ENCODE measurements around the gene UNC119. TPM values are rescaled to one million over a fixed set of nuclear protein-coding genes. Genes with fewer than 3 reads are reported as not detected.

The UNC119 gene
- total RNA-seq, 2 donors from 2014 or later: 31.4 to 39.8 TPM

DNA sequence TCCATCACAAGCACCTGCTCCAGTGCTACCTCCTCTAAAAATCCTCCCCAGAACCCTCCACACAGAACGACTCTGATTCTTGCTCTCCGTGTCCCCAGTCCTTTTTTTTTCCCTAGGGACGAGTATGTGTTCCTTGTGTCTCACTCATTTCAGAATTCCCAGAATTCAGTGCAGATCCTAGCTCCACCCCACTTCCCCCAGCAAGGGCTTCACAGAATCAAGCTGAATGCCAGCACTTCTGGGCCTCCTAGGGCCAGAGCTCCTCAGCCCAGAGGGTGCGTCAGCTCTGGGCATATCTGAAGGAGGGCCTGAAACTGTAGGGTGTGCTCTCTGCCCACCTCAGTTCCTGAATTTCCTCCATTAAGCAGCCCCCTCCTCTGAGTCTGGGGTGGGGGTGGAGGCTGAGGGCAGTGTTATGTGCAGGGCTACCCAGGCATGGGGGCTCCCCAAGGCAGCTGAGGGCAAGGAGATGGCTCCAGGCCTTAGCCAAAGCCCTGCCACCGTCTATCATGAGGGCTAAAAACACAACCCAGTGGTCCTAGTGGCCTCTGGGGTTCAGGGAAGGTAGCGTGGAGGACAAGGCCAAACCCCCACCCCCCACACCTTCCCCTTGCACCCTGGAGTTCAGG, 6.5 kb downstream of the UNC119 start:
- H3K36me3 ChIP-seq: no peaks in the 10 kb centered on the region
- TF ChIP-seq, protein P1, sequence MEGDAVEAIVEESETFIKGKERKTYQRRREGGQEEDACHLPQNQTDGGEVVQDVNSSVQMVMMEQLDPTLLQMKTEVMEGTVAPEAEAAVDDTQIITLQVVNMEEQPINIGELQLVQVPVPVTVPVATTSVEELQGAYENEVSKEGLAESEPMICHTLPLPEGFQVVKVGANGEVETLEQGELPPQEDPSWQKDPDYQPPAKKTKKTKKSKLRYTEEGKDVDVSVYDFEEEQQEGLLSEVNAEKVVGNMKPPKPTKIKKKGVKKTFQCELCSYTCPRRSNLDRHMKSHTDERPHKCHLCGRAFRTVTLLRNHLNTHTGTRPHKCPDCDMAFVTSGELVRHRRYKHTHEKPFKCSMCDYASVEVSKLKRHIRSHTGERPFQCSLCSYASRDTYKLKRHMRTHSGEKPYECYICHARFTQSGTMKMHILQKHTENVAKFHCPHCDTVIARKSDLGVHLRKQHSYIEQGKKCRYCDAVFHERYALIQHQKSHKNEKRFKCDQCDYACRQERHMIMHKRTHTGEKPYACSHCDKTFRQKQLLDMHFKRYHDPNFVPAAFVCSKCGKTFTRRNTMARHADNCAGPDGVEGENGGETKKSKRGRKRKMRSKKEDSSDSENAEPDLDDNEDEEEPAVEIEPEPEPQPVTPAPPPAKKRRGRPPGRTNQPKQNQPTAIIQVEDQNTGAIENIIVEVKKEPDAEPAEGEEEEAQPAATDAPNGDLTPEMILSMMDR (IDR thresholded peaks at IDR 0.05): no peak
- H3K9ac ChIP-seq (ENCODE audit: low read depth in 2 of 2, low read length in 2 of 2): no peak overlapping the region
- no peak overlapping the region for H3K27ac ChIP-seq
- H3K4me3 ChIP-seq: no peak overlapping the region
- H3K27me3 ChIP-seq: no peaks in the 10 kb centered on the region
- H3K9me3 ChIP-seq: no peaks in the 10 kb centered on the region
- no peaks in the 10 kb centered on the region for H3K4me1 ChIP-seq
- intact Hi-C loops (cut with DNase I): no loop called here
- no peak for DNase-seq

DNA sequence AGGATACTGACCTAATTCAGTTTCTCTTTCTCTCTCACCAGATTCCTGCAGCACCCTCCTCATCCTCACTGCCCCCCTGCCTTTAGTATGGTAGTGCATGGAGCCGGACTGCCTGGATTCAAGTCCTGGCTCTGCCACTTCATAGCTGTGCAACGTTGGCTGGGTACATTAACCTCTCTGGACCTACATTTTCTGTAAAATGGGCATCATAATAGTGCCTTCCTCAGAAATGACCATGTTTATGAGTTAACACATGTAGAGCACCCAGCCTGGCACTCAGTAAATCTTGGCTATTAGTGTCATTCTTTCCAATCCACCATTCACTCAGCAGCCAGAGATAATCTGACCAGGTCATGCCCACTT, 7.3 kb downstream of the UNC119 start:
- TF ChIP-seq, protein P1 (IDR thresholded peaks at IDR 0.05): no peak
- no peaks in the 10 kb centered on the region for H3K27me3 ChIP-seq
- no peak overlapping the region for H3K9ac ChIP-seq (ENCODE audit: low read depth in 2 of 2, low read length in 2 of 2)
- H3K27ac ChIP-seq: no peak overlapping the region
- H3K36me3 ChIP-seq: no peaks in the 10 kb centered on the region
- intact Hi-C loops (cut with DNase I): no loop called here
- H3K4me1 ChIP-seq: no peaks in the 10 kb centered on the region
- no peaks in the 10 kb centered on the region for H3K9me3 ChIP-seq
- no peak overlapping the region for H3K4me3 ChIP-seq
- DNase-seq: no peak

DNA sequence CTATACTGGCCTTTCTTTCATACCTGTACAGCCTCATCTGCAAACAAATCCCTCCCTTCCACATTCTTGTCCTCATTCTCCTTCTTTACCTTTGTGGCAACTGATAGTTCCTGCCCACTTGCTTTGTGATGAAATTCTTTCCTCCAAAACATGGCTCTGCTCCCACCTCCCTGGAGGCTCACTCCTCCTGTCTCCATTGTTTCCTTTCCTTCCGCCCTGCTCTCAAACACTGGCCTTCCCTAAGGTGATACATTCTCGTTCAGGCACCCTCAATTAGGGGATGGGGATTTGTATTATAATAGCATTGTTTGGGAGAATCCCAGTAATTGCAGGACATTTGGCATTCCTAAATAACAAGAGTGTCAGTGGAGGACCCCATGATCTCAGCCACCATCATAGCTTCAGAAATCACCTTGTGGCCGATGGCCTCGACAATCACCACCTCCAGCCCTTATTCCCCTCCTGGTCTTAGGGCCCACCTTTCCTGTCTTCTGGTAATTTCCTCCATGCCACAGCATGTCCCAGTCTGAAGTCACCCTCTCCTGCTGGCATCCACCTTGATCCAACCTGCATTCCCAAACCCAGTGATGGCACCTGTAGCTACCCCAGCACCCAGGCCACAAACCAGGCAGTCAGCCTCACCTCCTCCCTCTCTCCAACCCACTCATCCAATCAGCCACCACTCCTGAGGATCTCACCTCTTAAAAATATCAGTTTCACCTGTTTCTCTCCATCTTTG, 7.9 kb downstream of the UNC119 start:
- TF ChIP-seq, protein P1 (IDR thresholded peaks at IDR 0.05): no peak
- DNase-seq: no peak
- Histone ChIP-seq H3K4me1 (no peaks in the 10 kb centered on the region), H3K27me3 (no peaks in the 10 kb centered on the region), H3K36me3 (no peaks in the 10 kb centered on the region), H3K27ac (no peak overlapping the region), H3K9ac (ENCODE audit: low read depth in 2 of 2, low read length in 2 of 2) (no peak overlapping the region), H3K9me3 (no peaks in the 10 kb centered on the region), H3K4me3 (no peak overlapping the region)
- intact Hi-C loops (cut with DNase I): no loop called here

DNA sequence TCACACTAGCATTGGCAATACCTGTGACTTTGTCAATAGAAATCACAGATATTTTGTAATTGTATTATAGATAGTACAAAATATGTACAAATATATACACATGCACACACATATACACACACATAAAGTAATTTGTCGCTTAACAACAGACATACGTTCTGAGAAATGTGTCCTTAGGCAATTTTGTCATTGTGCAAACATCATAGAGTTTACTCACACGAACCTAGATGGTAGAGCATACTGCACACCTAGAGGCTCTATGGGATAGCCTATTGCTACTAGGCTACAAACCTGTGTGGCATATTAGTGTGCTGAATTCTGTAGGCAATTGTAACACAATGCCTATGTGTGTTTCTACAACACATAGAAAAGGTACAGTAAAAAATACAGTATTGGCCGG, 11.0 kb downstream of the UNC119 start:
- Histone ChIP-seq H3K27ac (no peak overlapping the region), H3K9me3 (no peaks in the 10 kb centered on the region), H3K4me3 (no peak overlapping the region), H3K4me1 (no peaks in the 10 kb centered on the region), H3K36me3 (no peaks in the 10 kb centered on the region), H3K27me3 (no peaks in the 10 kb centered on the region), H3K9ac (ENCODE audit: low read depth in 2 of 2, low read length in 2 of 2) (no peak overlapping the region)
- TF ChIP-seq, protein P1 (IDR thresholded peaks at IDR 0.05): no peak
- intact Hi-C loops (cut with DNase I): loop anchor here (1.0 kb wide), 1 partner anchor 47 kb away; no protein-coding TSS in a partner anchor
- DNase-seq: no peak

DNA sequence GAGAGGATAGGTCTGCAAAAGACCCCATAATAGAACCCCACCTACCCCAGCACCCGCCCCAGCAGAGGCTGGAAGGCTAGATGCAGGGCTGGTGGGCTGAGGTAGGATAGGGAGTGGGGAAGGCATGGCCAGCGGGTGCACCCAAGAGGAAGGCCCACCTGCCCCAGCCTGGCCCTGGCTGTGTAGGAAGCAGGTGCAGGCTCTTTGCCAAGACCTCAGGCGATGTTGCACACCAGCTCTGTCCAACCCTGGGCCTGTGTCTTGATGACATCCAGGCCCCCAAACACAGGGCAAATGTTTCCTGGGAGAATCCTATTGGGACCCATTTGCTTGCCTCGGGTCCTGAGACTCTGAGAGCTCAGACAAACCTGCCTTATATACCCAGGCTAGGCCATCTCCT, 12.2 kb downstream of the UNC119 start:
- no peaks in the 10 kb centered on the region for H3K36me3 ChIP-seq
- H3K4me3 ChIP-seq: no peak overlapping the region
- H3K27ac ChIP-seq: no peak overlapping the region
- H3K27me3 ChIP-seq: no peaks in the 10 kb centered on the region
- H3K4me1 ChIP-seq: no peaks in the 10 kb centered on the region
- TF ChIP-seq, protein P1 (IDR thresholded peaks at IDR 0.05): no peak
- no peak overlapping the region for H3K9ac ChIP-seq (ENCODE audit: low read depth in 2 of 2, low read length in 2 of 2)
- intact Hi-C loops (cut with DNase I): no loop called here
- no peak for DNase-seq
- no peaks in the 10 kb centered on the region for H3K9me3 ChIP-seq

All from colonic mucosa (tissue), 4 donors.